DMS53 (cell line): ENCODE results near the gene SLC7A6.

Source experiments
- DNase-seq: peaks from one replicate; lab custom pipeline; 2025; lab: John Stamatoyannopoulos, UW

Gene SLC7A6

GRCh38 chr16:68346892-68347480, 82.7 kb downstream of the SLC7A6 start:
- DNase-seq: no peak

- no peak for DNase-seq
Observed at GRCh38 chr16:68347605-68348004, 83.3 kb downstream of the SLC7A6 start.

- no peak for DNase-seq
Observed at GRCh38 chr16:68348639-68349445, 84.5 kb downstream of the SLC7A6 start.

GRCh38 chr16:68349838-68350410, 85.6 kb downstream of the SLC7A6 start:
- DNase-seq: no peak

- DNase-seq: no peak
Observed at GRCh38 chr16:68350813-68351350, 86.6 kb downstream of the SLC7A6 start.
